HG02852 (cell line): ENCODE data around the gene APPL2.

ENCODE experiments used
- ATAC-seq: cut with Tn5 transposase; IDR thresholded peaks from one replicate; pipeline ENCODE4 v1.9.1; 2021; ENCODE audit warnings: mild to moderate bottlenecking, moderate library complexity; ENCODE audit not compliant: unreplicated experiment

The APPL2 gene

DNA sequence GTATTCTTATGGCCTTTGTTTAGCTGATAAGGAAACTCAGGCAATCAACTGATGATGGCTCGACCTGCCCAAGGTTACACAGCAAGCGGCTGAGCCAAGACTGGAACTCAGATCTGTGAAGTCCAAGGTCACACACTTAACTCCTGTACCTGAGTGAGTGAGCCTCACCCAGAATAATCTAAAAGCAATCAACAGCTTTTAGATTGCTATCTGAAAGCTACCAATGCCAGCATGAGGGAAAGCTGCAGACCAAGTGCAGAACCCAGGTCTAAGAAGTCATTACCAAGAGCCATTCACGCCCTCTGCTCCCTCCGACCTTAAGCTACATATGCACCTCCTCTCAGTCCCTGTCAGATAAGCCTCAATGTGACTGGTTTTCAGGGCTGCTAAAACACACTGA, 12.1 kb downstream of the APPL2 start:
- ATAC-seq = no peak

GRCh38 chr12:105223352-105223845, 12.6 kb downstream of the APPL2 start:
- no peak for ATAC-seq

GRCh38 chr12:105222726-105223351, 13.1 kb downstream of the APPL2 start:
- ATAC-seq = no peak

- no peak for ATAC-seq
These were observed 13.7 kb downstream of the APPL2 start for GRCh38 chr12:105222284-105222655.

GRCh38 chr12:105221583-105222283, 14.2 kb downstream of the APPL2 start:
- no peak for ATAC-seq

DNA sequence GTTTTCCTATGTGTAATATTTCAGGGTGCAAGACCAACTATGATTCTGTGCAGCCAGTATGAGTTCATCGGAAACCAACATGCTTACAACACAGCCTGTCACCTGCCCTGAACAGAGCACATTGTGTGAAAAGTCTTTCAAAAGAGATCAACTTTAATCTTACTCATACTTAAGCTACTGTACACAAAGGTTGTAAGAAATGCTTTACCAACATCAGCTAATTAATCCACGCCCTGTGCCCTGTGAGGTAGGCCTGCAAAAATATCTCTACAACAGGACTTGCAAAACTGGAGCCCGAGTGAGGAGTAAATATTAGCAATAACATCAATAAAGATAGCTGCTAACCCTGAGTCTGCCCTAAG, 15.1 kb downstream of the APPL2 start:
- no peak for ATAC-seq

- ATAC-seq = no peak
These were observed 15.6 kb downstream of the APPL2 start for GRCh38 chr12:105220150-105220928.

DNA sequence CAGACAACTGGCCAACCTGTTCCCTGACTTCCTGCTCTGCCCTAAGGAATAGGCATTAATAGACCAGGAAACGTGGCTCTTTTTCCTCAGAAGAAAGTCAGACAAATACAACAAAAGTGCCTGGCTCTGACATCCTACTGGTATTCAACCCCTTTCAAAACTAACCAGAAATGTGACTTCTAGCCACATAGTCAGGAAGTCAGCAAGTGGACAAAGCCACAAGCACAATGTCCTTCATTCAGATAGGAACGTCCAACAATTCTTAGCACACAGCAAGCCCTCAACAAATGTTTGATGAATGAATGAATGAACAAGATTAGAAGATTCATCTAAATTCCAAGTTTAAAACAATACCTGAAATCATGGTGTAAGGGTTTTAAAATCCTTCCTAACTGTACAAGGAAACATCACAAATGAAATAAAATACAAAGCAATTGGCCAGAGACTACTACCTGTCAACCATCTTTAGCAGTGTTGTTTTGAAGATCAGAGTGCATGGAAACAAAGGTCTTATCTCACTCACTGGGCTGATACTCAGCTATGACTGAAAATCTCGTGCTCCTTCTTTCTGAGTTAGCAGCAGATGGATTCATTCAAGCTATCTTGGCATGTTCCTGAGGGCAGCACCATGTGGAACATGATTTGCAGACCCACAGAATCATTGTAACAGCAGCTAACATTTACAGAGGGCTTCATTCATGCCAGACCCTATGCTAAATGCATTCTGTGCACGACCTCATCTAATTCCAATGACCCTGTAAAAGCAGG, 16.5 kb downstream of the APPL2 start:
- ATAC-seq = no peak

GRCh38 chr12:105218434-105218833, 17.5 kb downstream of the APPL2 start:
- no peak for ATAC-seq

GRCh38 chr12:105214670-105215375, 21.2 kb downstream of the APPL2 start:
- ATAC-seq = no peak

GRCh38 chr12:105214148-105214547, 21.8 kb downstream of the APPL2 start:
- ATAC-seq = no peak

DNA sequence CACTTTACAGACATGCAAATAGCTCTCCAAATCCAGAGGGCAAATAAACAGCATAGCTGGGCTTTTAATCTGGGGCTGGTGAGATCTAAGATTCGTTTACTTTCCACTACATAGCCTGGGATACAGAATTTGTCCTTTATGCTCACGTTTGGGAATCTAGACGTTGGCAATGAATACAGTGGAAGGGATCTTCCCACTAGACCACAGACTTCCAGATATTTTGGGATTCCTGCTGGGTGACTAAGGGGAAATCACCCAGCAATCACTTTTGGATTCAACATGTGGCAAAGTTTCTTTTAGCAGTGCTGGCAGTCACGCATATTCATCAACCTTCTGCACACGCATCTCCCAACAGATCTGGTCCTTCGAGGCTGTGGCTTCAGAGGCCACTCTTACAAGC, 23.5 kb downstream of the APPL2 start:
- ATAC-seq = no peak

GRCh38 chr12:105209091-105209490, 26.9 kb downstream of the APPL2 start:
- ATAC-seq = no peak

- no peak for ATAC-seq
These were observed 29.1 kb downstream of the APPL2 start for GRCh38 chr12:105206686-105207374.

DNA sequence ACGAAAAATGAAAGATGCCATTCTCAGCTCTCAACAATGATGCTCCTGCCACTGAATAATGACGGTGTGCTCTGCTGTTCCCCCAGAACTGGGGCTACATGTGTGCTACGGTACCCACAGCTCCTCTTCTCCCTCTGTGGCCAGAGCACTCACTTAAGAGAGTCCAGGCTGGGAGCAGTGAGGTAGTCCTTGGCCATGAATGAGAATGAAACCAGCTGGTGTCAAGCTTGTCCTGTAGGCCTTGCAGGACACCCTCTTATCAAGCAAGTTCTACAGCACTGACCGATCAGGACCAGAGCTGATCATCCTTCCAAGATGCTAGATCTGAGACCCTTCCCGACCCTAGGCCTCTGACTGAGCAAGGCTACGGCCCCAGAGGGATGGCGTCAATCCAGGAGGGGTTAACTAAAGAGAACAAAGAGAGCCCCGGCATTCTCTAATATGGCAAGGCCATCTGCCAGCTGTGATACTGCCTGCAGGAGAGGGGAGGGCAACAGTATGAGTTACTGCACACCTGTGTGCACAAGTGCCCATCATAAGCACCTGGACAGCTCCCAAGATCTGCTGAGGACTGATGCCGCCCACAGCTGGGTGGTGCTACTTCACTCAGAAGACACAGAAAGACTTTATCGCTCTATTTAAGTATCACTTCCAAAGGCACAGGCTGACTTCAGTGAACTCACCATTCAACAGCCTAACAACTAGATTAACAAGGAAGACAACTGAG, 30.5 kb downstream of the APPL2 start:
- no peak for ATAC-seq

- ATAC-seq = no peak
These were observed 31.1 kb downstream of the APPL2 start for GRCh38 chr12:105204916-105205315.

GRCh38 chr12:105204127-105204526, 31.8 kb downstream of the APPL2 start:
- ATAC-seq = no peak

DNA sequence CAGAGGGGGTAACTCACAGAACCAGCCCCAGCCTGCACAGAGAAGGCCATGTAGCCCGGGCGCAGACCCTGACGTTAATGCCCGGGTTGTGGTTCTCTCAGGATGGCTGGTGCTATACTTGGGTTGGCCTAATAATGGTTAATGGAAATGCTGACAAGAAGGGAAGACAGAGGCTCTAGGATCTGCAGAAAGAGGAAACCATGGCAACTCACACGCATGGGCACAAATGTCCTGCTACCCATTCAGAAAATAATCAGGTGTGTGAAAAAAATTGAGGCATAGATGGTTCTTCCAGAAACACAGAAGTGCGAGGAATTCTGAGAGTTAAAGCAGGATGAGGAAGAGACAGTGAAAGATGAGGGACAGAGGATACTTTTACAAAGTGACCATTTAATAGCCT, 33.8 kb downstream of the APPL2 start:
- no peak for ATAC-seq

DNA sequence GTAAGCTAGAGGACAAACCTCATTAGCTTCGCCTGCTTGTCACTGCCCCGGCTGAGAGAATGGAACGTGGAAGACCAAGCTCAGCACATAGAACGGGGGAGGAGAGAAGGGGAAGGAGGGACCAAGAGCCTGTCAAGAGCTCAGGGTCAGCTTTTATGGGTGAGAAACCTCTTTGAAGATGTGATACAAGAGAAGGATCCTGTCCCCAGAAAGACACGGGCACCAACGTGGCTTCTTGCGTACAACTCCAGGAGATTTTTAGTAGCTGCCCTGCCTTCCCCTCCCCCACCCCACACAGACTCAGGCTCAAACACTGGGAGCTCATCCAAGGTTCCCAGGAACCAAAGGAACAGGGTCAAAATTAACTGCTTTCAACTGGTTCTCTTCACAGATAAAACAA, 34.7 kb downstream of the APPL2 start:
- no peak for ATAC-seq
